ENCODE data around the gene UBTD1. TPM values are rescaled to one million over a fixed set of nuclear protein-coding genes. Genes with fewer than 3 reads are reported as not detected.

The UBTD1 gene
- total RNA-seq, 1 donor from 2014 or later = 33.0 TPM

GRCh38 chr10:97502916-97503315, 4.2 kb downstream of the UBTD1 start:
- Histone ChIP-seq H3K9me3 (no peaks in the 10 kb centered on the region), H3K4me1 (no peaks in the 10 kb centered on the region), H3K4me3 (no peak overlapping the region), H3K36me3 (no peaks in the 10 kb centered on the region), H3K27ac (no peak overlapping the region), H3K27me3 (no peaks in the 10 kb centered on the region)
- DNase-seq (ENCODE audit: low spot score in 2 of 2) = no peak
- TF ChIP-seq CTCF (IDR thresholded peaks at IDR 0.05) = no peak
- intact Hi-C loops (cut with DNase I) = no loop called here

GRCh38 chr10:97503406-97503805, 4.7 kb downstream of the UBTD1 start:
- no peak for DNase-seq (ENCODE audit: low spot score in 2 of 2)
- Histone ChIP-seq H3K4me3 (no peak overlapping the region), H3K36me3 (no peaks in the 10 kb centered on the region), H3K9me3 (no peaks in the 10 kb centered on the region), H3K27me3 (no peaks in the 10 kb centered on the region), H3K27ac (no peak overlapping the region), H3K4me1 (no peaks in the 10 kb centered on the region)
- intact Hi-C loops (cut with DNase I) = no loop called here
- TF ChIP-seq CTCF (IDR thresholded peaks at IDR 0.05) = no peak

- H3K36me3 ChIP-seq = no peaks in the 10 kb centered on the region
- no peak for DNase-seq (ENCODE audit: low spot score in 2 of 2)
- no peak overlapping the region for H3K4me3 ChIP-seq
- no peaks in the 10 kb centered on the region for H3K4me1 ChIP-seq
- no peak for TF ChIP-seq CTCF (IDR thresholded peaks at IDR 0.05)
- no peaks in the 10 kb centered on the region for H3K27me3 ChIP-seq
- no peak overlapping the region for H3K27ac ChIP-seq
- intact Hi-C loops (cut with DNase I) = no loop called here
- H3K9me3 ChIP-seq = no peaks in the 10 kb centered on the region
These were observed 6.4 kb downstream of the UBTD1 start for GRCh38 chr10:97505152-97505551.

- Histone ChIP-seq H3K4me3 (no peak overlapping the region), H3K27ac (no peak overlapping the region), H3K9me3 (no peaks in the 10 kb centered on the region), H3K4me1 (no peaks in the 10 kb centered on the region), H3K36me3 (no peaks in the 10 kb centered on the region), H3K27me3 (no peaks in the 10 kb centered on the region)
- intact Hi-C loops (cut with DNase I) = no loop called here
- no peak for TF ChIP-seq CTCF (IDR thresholded peaks at IDR 0.05)
- no peak for DNase-seq (ENCODE audit: low spot score in 2 of 2)
These were observed 7.7 kb downstream of the UBTD1 start for GRCh38 chr10:97506199-97506991.

GRCh38 chr10:97508342-97508741, 9.6 kb downstream of the UBTD1 start:
- Histone ChIP-seq H3K4me1 (peaks cover 0 to 6% of the 10 kb centered on the region in 2 donors), H3K9me3 (no peaks in the 10 kb centered on the region), H3K27me3 (no peaks in the 10 kb centered on the region), H3K27ac (no peak overlapping the region), H3K4me3 (no peak overlapping the region), H3K36me3 (no peaks in the 10 kb centered on the region)
- TF ChIP-seq CTCF (IDR thresholded peaks at IDR 0.05) = no peak
- intact Hi-C loops (cut with DNase I) = no loop called here
- DNase-seq (ENCODE audit: low spot score in 2 of 2) = no peak

Data from ascending aorta (tissue), 2 donors.